Neuronal stem cell (in vitro differentiated cells): ENCODE measurements around the gene COMP.

ENCODE experiments used
- DNase-seq: peaks from one replicate; pipeline ENCODE4 v3.0.0-alpha.2; 2013; ENCODE audit warnings: low spot score
- H2AFZ ChIP-seq: one replicate; pipeline ENCODE4 v1.6.1; 2013; ENCODE audit warnings: mild to moderate bottlenecking, low read length, inconsistent platforms
- H2AK5ac ChIP-seq: 2 replicates; pipeline ENCODE4 v1.6.1; 2013; ENCODE audit warnings: low read depth, mild to moderate bottlenecking, inconsistent platforms, low read length, moderate library complexity, mixed read lengths
- H2BK120ac ChIP-seq: 2 replicates; pipeline ENCODE4 v1.6.1; 2013; ENCODE audit warnings: low read depth, mild to moderate bottlenecking, inconsistent platforms, low read length, moderate library complexity, mixed read lengths
- H2BK12ac ChIP-seq: one replicate; pipeline ENCODE4 v1.6.1; 2013; ENCODE audit warnings: low read length, inconsistent platforms
- H2BK15ac ChIP-seq: 2 replicates; pipeline ENCODE4 v1.6.1; 2013; ENCODE audit warnings: mild to moderate bottlenecking, low read length, inconsistent platforms, mixed read lengths
- H2BK5ac ChIP-seq: one replicate; pipeline ENCODE4 v1.6.1; 2013; ENCODE audit warnings: inconsistent platforms, mild to moderate bottlenecking, low read length, moderate library complexity
- H3K14ac ChIP-seq: one replicate; pipeline ENCODE4 v1.6.1; 2013; ENCODE audit warnings: low read length, inconsistent platforms
- H3K18ac ChIP-seq: 2 replicates; pipeline ENCODE4 v1.6.1; 2013; ENCODE audit warnings: low read length, inconsistent platforms
- H3K23ac ChIP-seq: 2 replicates; pipeline ENCODE4 v1.6.1; 2013; ENCODE audit warnings: low read depth, mild to moderate bottlenecking, mixed read lengths, low read length, inconsistent platforms; ENCODE audit not compliant: poor library complexity
- H3K27ac ChIP-seq: replicated peaks from 3 replicates; pipeline ENCODE4 v1.5.1; 2013; ENCODE audit warnings: low read length, inconsistent platforms
- H3K27me3 ChIP-seq, 3 experiments: 2 replicates each; pipeline ENCODE4 v1.6.1; 2013; ENCODE audit warnings: low read length in 3 of 3, mild to moderate bottlenecking in 2 of 3, inconsistent platforms in 1 of 3, low read depth in 1 of 3, mixed read lengths in 1 of 3, moderate library complexity in 1 of 3; ENCODE audit not compliant: control insufficient read depth in 3 of 3, insufficient read depth in 3 of 3
- H3K36me3 ChIP-seq, 2 donors: replicated peaks in 1 of 2; 2 replicates each; pipeline ENCODE4 v1.6.1; 2013; ENCODE audit warnings: low read length in 2 of 2; ENCODE audit not compliant: control insufficient read depth in 2 of 2, insufficient read depth in 2 of 2
- H3K4ac ChIP-seq: 2 replicates; pipeline ENCODE4 v1.6.1; 2013; ENCODE audit warnings: inconsistent platforms, mild to moderate bottlenecking, low read length, moderate library complexity
- H3K4me1 ChIP-seq, 2 donors: 1 replicate in 1 of 2; 2 replicates in 1 of 2; pipeline ENCODE4 v1.6.1; 2013; ENCODE audit warnings: low read length in 2 of 2, low read depth in 1 of 2; ENCODE audit not compliant: control insufficient read depth in 2 of 2, insufficient read depth in 1 of 2
- H3K4me2 ChIP-seq: one replicate; pipeline ENCODE4 v1.6.1; 2013; ENCODE audit warnings: mild to moderate bottlenecking, low read length, inconsistent platforms; ENCODE audit not compliant: insufficient read depth, poor library complexity, severe bottlenecking
- H3K4me3 ChIP-seq, 2 donors: 2 replicates each; pipeline ENCODE4 v1.5.1; 2013; ENCODE audit warnings: low read length in 2 of 2, mild to moderate bottlenecking in 2 of 2, inconsistent platforms in 1 of 2, moderate library complexity in 1 of 2
- H3K79me1 ChIP-seq: one replicate; pipeline ENCODE4 v1.6.1; 2013; ENCODE audit warnings: low read depth, mild to moderate bottlenecking, inconsistent platforms, low read length, moderate library complexity
- H3K9ac ChIP-seq: one replicate; pipeline ENCODE4 v1.6.1; 2013; ENCODE audit warnings: mild to moderate bottlenecking, low read depth, low read length, inconsistent platforms; ENCODE audit not compliant: poor library complexity
- H3K9me3 ChIP-seq, 2 donors: replicated peaks in 1 of 2; 2 replicates each; pipeline versions ENCODE3 to v1.6.1; 2013; ENCODE audit warnings: low read length in 2 of 2, mild to moderate bottlenecking in 2 of 2, inconsistent platforms in 1 of 2, low read depth in 1 of 2, mixed read lengths in 1 of 2, moderate library complexity in 1 of 2; ENCODE audit not compliant: control insufficient read depth in 2 of 2, insufficient read depth in 1 of 2
- H4K8ac ChIP-seq: one replicate; pipeline ENCODE4 v1.6.1; 2013; ENCODE audit warnings: low read depth, mild to moderate bottlenecking, inconsistent platforms, low read length, moderate library complexity
- H4K91ac ChIP-seq: one replicate; pipeline ENCODE4 v1.6.1; 2013; ENCODE audit warnings: low read length, low read depth, mild to moderate bottlenecking, inconsistent platforms; ENCODE audit not compliant: poor library complexity
- WGBS, 2 donors: extraction: QIAGEN DNeasy Blood & Tissue Kit; methylation state at CpG; one replicate each; pipeline ENCODE4 v1.1.7; 2013; ENCODE audit warnings: missing lambda C conversion rate in 2 of 2, mixed read lengths in 1 of 2; ENCODE audit not compliant: insufficient read length in 2 of 2, insufficient replicate concordance in 1 of 2; ENCODE audit errors: extremely low coverage in 2 of 2; 5-methylcytosine and 5-hydroxymethylcytosine counted together

COMP gene

DNA sequence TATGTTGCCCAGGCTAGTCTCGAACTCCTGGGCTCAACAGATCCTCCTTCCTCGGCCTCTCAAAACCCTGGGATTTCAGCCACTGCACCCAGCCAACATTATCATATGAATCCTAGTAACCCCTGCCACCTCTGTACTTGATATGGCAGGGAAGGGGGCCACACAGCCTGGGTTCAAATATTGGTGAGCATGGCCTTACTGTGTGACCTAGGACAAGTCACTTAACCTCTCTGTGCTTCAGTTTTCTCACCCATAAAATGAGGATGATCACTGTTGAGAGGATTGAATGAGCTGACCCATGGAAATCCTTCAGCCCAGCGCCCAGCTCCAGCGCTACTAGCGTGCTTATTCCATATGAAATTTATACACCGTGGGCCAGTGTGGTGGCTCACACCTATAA lies 3.6 kb upstream of the COMP start:
- no CpG with 5 or more reads among the region's 6 CpGs for WGBS, 2 donors
- no peak overlapping the region for H3K14ac ChIP-seq
- H2AK5ac ChIP-seq = no peak overlapping the region
- H3K27me3 ChIP-seq = peaks cover 15 to 61% (median 58%) of the 10 kb centered on the region in 3 experiments
- H2AFZ ChIP-seq = no peak overlapping the region
- no peak overlapping the region for H3K23ac ChIP-seq
- H4K91ac ChIP-seq = no peak overlapping the region
- no peaks in the 10 kb centered on the region for H3K9me3 ChIP-seq
- H2BK120ac ChIP-seq = no peak overlapping the region
- no peak overlapping the region for H3K27ac ChIP-seq
- H4K8ac ChIP-seq = no peak overlapping the region
- no peak overlapping the region for H3K4me3 ChIP-seq
- peaks cover 5 to 8% of the 10 kb centered on the region in 2 donors for H3K4me1 ChIP-seq
- H3K18ac ChIP-seq = no peak overlapping the region
- H2BK15ac ChIP-seq = no peak overlapping the region
- no peak overlapping the region for H2BK5ac ChIP-seq
- H3K4me2 ChIP-seq = no peak overlapping the region
- H3K36me3 ChIP-seq = no peaks in the 10 kb centered on the region
- no peak overlapping the region for H3K9ac ChIP-seq
- DNase-seq = no peak
- peaks cover 4% of the 10 kb centered on the region for H3K79me1 ChIP-seq
- H2BK12ac ChIP-seq = no peak overlapping the region
- no peak overlapping the region for H3K4ac ChIP-seq

DNA sequence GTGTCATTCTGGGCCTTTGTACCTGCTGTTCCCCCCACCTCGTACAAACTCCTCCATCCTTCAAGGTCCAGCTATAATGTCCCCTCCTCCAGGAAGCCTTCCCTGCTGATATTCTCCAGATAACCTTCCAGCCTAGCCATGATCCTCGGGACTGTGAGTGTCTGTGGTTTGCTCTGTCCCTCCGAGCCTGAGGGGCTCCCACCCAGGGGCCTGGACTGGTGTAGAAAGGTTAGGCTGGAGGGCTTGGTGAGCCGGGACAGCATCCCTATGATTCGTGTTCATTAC lies 2.9 kb upstream of the COMP start:
- H3K4me2 ChIP-seq = no peak overlapping the region
- H2BK12ac ChIP-seq = no peak overlapping the region
- H3K9me3 ChIP-seq = no peaks in the 10 kb centered on the region
- H3K14ac ChIP-seq = no peak overlapping the region
- H2BK15ac ChIP-seq = no peak overlapping the region
- no CpG with 5 or more reads among the region's 5 CpGs for WGBS, 2 donors
- no peak for DNase-seq
- H4K91ac ChIP-seq = no peak overlapping the region
- no peak overlapping the region for H3K4me3 ChIP-seq
- no peak overlapping the region for H2BK5ac ChIP-seq
- no peak overlapping the region for H2AFZ ChIP-seq
- H3K23ac ChIP-seq = no peak overlapping the region
- peaks cover 22 to 65% (median 65%) of the 10 kb centered on the region in 3 experiments for H3K27me3 ChIP-seq
- H3K27ac ChIP-seq = no peak overlapping the region
- no peak overlapping the region for H2BK120ac ChIP-seq
- peaks cover 6 to 8% of the 10 kb centered on the region in 2 donors for H3K4me1 ChIP-seq
- no peak overlapping the region for H4K8ac ChIP-seq
- H3K36me3 ChIP-seq = no peaks in the 10 kb centered on the region
- no peak overlapping the region for H3K4ac ChIP-seq
- H2AK5ac ChIP-seq = no peak overlapping the region
- peaks cover 4% of the 10 kb centered on the region for H3K79me1 ChIP-seq
- H3K9ac ChIP-seq = no peak overlapping the region
- H3K18ac ChIP-seq = no peak overlapping the region

GRCh38 chr19:18793144-18794028 lies 2.3 kb upstream of the COMP start:
- H3K4ac ChIP-seq = no peak overlapping the region
- WGBS, 2 donors = no CpG with 5 or more reads among the region's 13 CpGs

GRCh38 chr19:18792661-18793060 lies 1.6 kb upstream of the COMP start:
- Histone ChIP-seq H3K23ac (no peak overlapping the region), H3K79me1 (peaks cover 4% of the 10 kb centered on the region), H3K27ac (no peak overlapping the region), H3K4ac (no peak overlapping the region), H3K18ac (no peak overlapping the region), H3K4me3 (no peak overlapping the region), H4K8ac (no peak overlapping the region), H2BK120ac (no peak overlapping the region), H2BK12ac (no peak overlapping the region), H2AK5ac (no peak overlapping the region), H4K91ac (no peak overlapping the region), H3K27me3 (peaks cover 32 to 78% (median 71%) of the 10 kb centered on the region in 3 experiments), H3K14ac (no peak overlapping the region), H3K4me1 (peaks cover 8% of the 10 kb centered on the region in 2 donors), H2BK15ac (no peak overlapping the region), H3K36me3 (no peaks in the 10 kb centered on the region), H2BK5ac (no peak overlapping the region), H3K9ac (no peak overlapping the region), H3K9me3 (peaks cover 0 to 2% of the 10 kb centered on the region in 2 donors), H3K4me2 (no peak overlapping the region), H2AFZ (no peak overlapping the region)
- no CpG with 5 or more reads among the region's 3 CpGs for WGBS, 2 donors
- DNase-seq = no peak

More at GRCh38 chr19:18793144-18794028, 2.3 kb upstream of the COMP start:
- H3K4me2 ChIP-seq = no peak overlapping the region
- peak overlapping the region; percentile 35 for H3K23ac ChIP-seq
- H3K27ac ChIP-seq = no peak overlapping the region
- H3K4me1 ChIP-seq = peaks cover 8% of the 10 kb centered on the region in 2 donors
- no peak overlapping the region for H4K8ac ChIP-seq
- no peak overlapping the region for H2AK5ac ChIP-seq
- H3K9me3 ChIP-seq = no peaks in the 10 kb centered on the region
- H3K36me3 ChIP-seq = no peaks in the 10 kb centered on the region
- no peak overlapping the region for H4K91ac ChIP-seq
- peaks cover 4% of the 10 kb centered on the region for H3K79me1 ChIP-seq
- H3K27me3 ChIP-seq = peaks cover 28 to 71% (median 67%) of the 10 kb centered on the region in 3 experiments
- no peak overlapping the region for H2BK12ac ChIP-seq
- H2BK15ac ChIP-seq = peak overlapping the region; percentile 62
- peak overlapping the region; percentile 59 for H3K18ac ChIP-seq
- H2AFZ ChIP-seq = no peak overlapping the region
- H2BK120ac ChIP-seq = no peak overlapping the region
- no peak overlapping the region for H3K4me3 ChIP-seq
- no peak for DNase-seq
- H2BK5ac ChIP-seq = no peak overlapping the region
- H3K14ac ChIP-seq = no peak overlapping the region
- peak overlapping the region; percentile 25 for H3K9ac ChIP-seq
